ENCODE measurements around the gene DBP.

DBP gene

GRCh38 chr19:48587387-48587786 is 49.8 kb downstream of the DBP start:
- no peak for TF ChIP-seq CTCF (IDR thresholded peaks at IDR 0.05; ENCODE audit: control extremely low read depth, extremely low read depth, low read depth, missing control alignments)
- POLR2A ChIA-PET, result interaction anchor here (0.6 kb wide), 1 partner anchor 832 kb away, joined by 7 read pairs; no protein-coding TSS in a partner anchor
- CTCF ChIA-PET, result interaction anchor here (0.7 to 8.7 kb wide), 10 partner anchors 20 to 279 kb away, joined by 3 to 133 read pairs (median 5); partner anchors contain the start of genes KDELR1, SPACA4, SYNGR4 and TMEM143
- DNase-seq (ENCODE audit: extremely low spot score), result no peak

DNA sequence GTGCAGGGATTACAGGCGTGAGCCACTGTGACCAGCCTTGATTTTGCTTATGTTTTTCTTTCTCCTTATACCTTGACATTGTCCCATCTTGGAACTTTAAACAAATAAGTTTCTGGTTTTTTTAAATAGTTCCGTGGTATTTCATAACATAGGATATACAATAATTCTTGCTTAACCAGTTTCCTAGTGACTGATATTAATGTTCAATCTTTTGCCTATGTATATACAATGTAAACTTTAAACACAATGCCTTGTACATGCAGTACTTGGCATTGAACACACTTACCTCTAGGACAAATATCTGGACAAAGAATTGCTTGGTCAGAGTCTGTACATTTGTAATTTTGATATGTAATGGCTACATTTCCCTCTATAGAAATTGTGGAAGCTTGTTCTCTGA is 55.0 kb downstream of the DBP start:
- CTCF ChIA-PET, result interaction anchor here (3.8 to 8.7 kb wide), 2 partner anchors 76 to 93 kb away, joined by 68 to 133 read pairs; no protein-coding TSS in a partner anchor
- no peak for TF ChIP-seq CTCF (IDR thresholded peaks at IDR 0.05; ENCODE audit: control extremely low read depth, extremely low read depth, low read depth, missing control alignments)
- POLR2A ChIA-PET, result no interaction called here
- DNase-seq (ENCODE audit: extremely low spot score), result no peak
